HepG2 (cell line): ENCODE measurements around the gene COMMD3. TPM values are rescaled to one million over a fixed set of nuclear protein-coding genes. Genes with fewer than 3 reads are reported as not detected.
A peak's percentile ranks its signal among the peaks of the same experiment; 100 is the strongest.

Experiments
- ARID5B ChIP-seq: IDR thresholded peaks from 2 replicates; pipeline ENCODE4 v1.4.0; 2020; ENCODE audit warnings: mild to moderate bottlenecking, missing genetic modification reagents
- CREBL2 ChIP-seq: sonication (generic); formaldehyde crosslinking; IDR thresholded peaks from 2 replicates; pipeline ENCODE4 v1.8.1; 2023; ENCODE audit warnings: missing genetic modification reagents, mild to moderate bottlenecking, borderline replicate concordance
- MEIS2 ChIP-seq: sonication (generic); formaldehyde crosslinking; IDR thresholded peaks from 2 replicates; pipeline ENCODE4 v1.9.0; 2021; ENCODE audit warnings: mild to moderate bottlenecking, missing genetic modification reagents
- PATZ1 ChIP-seq: sonication (generic); formaldehyde crosslinking; IDR thresholded peaks from 2 replicates; pipeline ENCODE4 v1.4.0; 2020; ENCODE audit warnings: missing genetic modification reagents
- TAF15 ChIP-seq: fragments of 200-400 bp; formaldehyde crosslinking; IDR thresholded peaks from one replicate; pipeline ENCODE4 v1.6.1; 2018; ENCODE audit warnings: mild to moderate bottlenecking, low read depth, low read length; ENCODE audit not compliant: poor library complexity, severe bottlenecking
- UBTF ChIP-seq: sonication (generic); formaldehyde crosslinking; IDR thresholded peaks from 2 replicates; pipeline ENCODE4 v1.4.0; 2020; ENCODE audit warnings: mild to moderate bottlenecking, missing genetic modification reagents
- ZFP82 ChIP-seq: sonication (generic); formaldehyde crosslinking; IDR thresholded peaks from 2 replicates; pipeline ENCODE4 v1.5.1; 2020; ENCODE audit warnings: mild to moderate bottlenecking, missing genetic modification reagents, borderline replicate concordance
- ZFX ChIP-seq: sonication (generic); formaldehyde crosslinking; IDR thresholded peaks from 2 replicates; pipeline ENCODE4 v1.4.0; 2020; ENCODE audit warnings: mild to moderate bottlenecking, low read depth, missing genetic modification reagents, moderate library complexity
- ZNF101 ChIP-seq: sonication (generic); formaldehyde crosslinking; IDR thresholded peaks from 2 replicates; pipeline ENCODE4 v1.4.0; 2020; ENCODE audit warnings: mild to moderate bottlenecking, low read depth, missing genetic modification reagents, borderline replicate concordance
- ZNF362 ChIP-seq: sonication (generic); formaldehyde crosslinking; IDR thresholded peaks from 2 replicates; pipeline ENCODE4 v1.4.0; 2020; ENCODE audit warnings: missing genetic modification reagents, mild to moderate bottlenecking, borderline replicate concordance
- ZNF510 ChIP-seq: sonication (generic); formaldehyde crosslinking; IDR thresholded peaks from 2 replicates; pipeline ENCODE4 v1.4.0; 2020; ENCODE audit warnings: low read depth, mild to moderate bottlenecking, missing genetic modification reagents
- ZNF563 ChIP-seq: sonication (generic); formaldehyde crosslinking; IDR thresholded peaks from 2 replicates; pipeline ENCODE4 v1.8.0; 2022; ENCODE audit warnings: mild to moderate bottlenecking, moderate library complexity, missing genetic modification reagents
- ZNF605 ChIP-seq: sonication (generic); formaldehyde crosslinking; IDR thresholded peaks from 2 replicates; pipeline ENCODE4 v1.8.0; 2022; ENCODE audit warnings: mild to moderate bottlenecking, missing genetic modification reagents
- ZNF660 ChIP-seq: sonication (generic); formaldehyde crosslinking; IDR thresholded peaks from 2 replicates; pipeline ENCODE4 v1.5.1; 2020; ENCODE audit warnings: mild to moderate bottlenecking, low read depth, missing genetic modification reagents, borderline replicate concordance
- ZNF672 ChIP-seq: sonication (generic); formaldehyde crosslinking; IDR thresholded peaks from 2 replicates; pipeline ENCODE4 v1.8.1; 2022; ENCODE audit warnings: missing genetic modification reagents
- ZNF782 ChIP-seq: sonication (generic); formaldehyde crosslinking; IDR thresholded peaks from 2 replicates; pipeline ENCODE4 v1.4.0; 2020; ENCODE audit warnings: missing genetic modification reagents, mild to moderate bottlenecking, borderline replicate concordance
- ZNF878 ChIP-seq: sonication (generic); formaldehyde crosslinking; IDR thresholded peaks from 2 replicates; pipeline ENCODE4 v1.8.1; 2023; ENCODE audit warnings: mild to moderate bottlenecking, missing genetic modification reagents, moderate library complexity
- polyA plus RNA-seq, 8 experiments: library from polyadenylated mRNA; depleted of rRNA in 3 of 8; stranded (reverse) in 7 of 8; unstranded in 1 of 8; fragments of >200 nt; fragmentation: Illumina TruSeq in 4 of 8; extraction: Trizol in 4 of 8; gene quantifications; 2 replicates each; pipeline versions ENCODE4 v1.2.1 to v1.2.3, GENCODE V29; 2011 to 2016; ENCODE audit warnings: low read depth in 4 of 8, missing spikeins in 1 of 8, mixed read lengths in 1 of 8; ENCODE audit not compliant: insufficient read depth in 1 of 8
- total RNA-seq, 5 experiments: library from RNA; depleted of rRNA; stranded (reverse); fragments of >200 nt; fragmentation: Illumina TruSeq; extraction: Trizol; gene quantifications; 2 replicates each; pipeline ENCODE4 v1.2.3, GENCODE V29; 2016; ENCODE audit warnings: low read depth in 1 of 5

Gene COMMD3
- total and polyA plus RNA-seq, 2 of the 13 experiments (the other 11 are each of a cell fraction or from before 2014, with no cell fraction given): 38.7 to 54.4 TPM

GRCh38 chr10:22340329-22341189 lies 24.4 kb downstream of the COMMD3 start (continued):
- no peak for TF ChIP-seq ARID5B (CRISPR knock-in tag)
- TF ChIP-seq ZNF101: 0 out of 2 replicates have a peak, but pooled peaks have one; percentile 57
- peak; percentile 73 for TF ChIP-seq TAF15
- peak; percentile 51; the same call in 1 of the 2 replicates for TF ChIP-seq ZNF782 (CRISPR knock-in tag)
- no peak for TF ChIP-seq ZNF510
- peak; percentile 97 for TF ChIP-seq UBTF
- TF ChIP-seq CREBL2 (CRISPR knock-in tag): peak; percentile 62; the same call in 1 of the 2 replicates
- TF ChIP-seq ZNF660 (CRISPR knock-in tag): no peak
- TF ChIP-seq ZFX: peak; percentile 95
- TF ChIP-seq ZNF563: peak; percentile 82; the same call in 1 of the 2 replicates
- TF ChIP-seq ZNF362: peak; percentile 97
- TF ChIP-seq ZFP82 (CRISPR knock-in tag): 0 out of 2 replicates have a peak, but pooled peaks have one; percentile 14
- no peak for TF ChIP-seq ZNF605 (CRISPR knock-in tag)
- peak; percentile 84 for TF ChIP-seq PATZ1 (CRISPR knock-in tag)
- 0 out of 2 replicates have a peak, but pooled peaks have one; percentile 31 for TF ChIP-seq ZNF672 (CRISPR knock-in tag)
- TF ChIP-seq MEIS2 (CRISPR knock-in tag): 0 out of 2 replicates have a peak, but pooled peaks have one; percentile 15
- TF ChIP-seq ZNF878 (CRISPR knock-in tag): 0 out of 2 replicates have a peak, but pooled peaks have one; percentile 44
